ENCODE measurements around the gene BNC1. TPM values are rescaled to one million over a fixed set of nuclear protein-coding genes. Genes with fewer than 3 reads are reported as not detected.

BNC1 gene
- total and polyA plus RNA-seq, 4 donors = 0.07 to 0.17 (median 0.14) TPM; not detected in 1

DNA sequence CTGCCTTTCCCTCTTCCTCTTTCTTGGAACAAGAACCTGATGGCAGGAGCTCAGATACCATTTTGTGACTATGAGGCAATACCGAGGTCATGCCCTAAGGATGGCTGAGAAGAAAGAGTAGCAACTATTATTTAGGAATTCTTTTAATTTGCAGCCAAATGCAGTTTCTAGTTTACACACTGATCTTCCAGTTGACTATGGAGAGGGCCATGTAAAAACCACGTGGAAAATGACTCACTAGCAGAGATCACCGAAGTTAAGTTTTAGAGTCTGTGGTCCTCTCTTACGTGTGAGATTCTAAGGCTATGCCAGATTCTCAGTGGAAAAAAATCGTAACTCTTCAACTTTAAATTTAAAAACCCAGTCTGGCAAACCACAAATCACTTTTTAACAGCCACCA is 7.8 kb downstream of the BNC1 start:
- peaks cover 0 to 8% (median 0%) of the 10 kb centered on the region in 4 donors for H3K27me3 ChIP-seq (ENCODE audit: control insufficient read depth in 4 of 4, insufficient read depth in 4 of 4, low read length in 3 of 4)
- no peak for DNase-seq (ENCODE audit: low spot score)
- TF ChIP-seq, protein P1, sequence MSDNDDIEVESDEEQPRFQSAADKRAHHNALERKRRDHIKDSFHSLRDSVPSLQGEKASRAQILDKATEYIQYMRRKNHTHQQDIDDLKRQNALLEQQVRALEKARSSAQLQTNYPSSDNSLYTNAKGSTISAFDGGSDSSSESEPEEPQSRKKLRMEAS (IDR thresholded peaks at IDR 0.05) = no peak
- no peak for TF ChIP-seq TAF1 (conservative IDR thresholded peaks at IDR 0.05)
- TF ChIP-seq, protein P2, sequence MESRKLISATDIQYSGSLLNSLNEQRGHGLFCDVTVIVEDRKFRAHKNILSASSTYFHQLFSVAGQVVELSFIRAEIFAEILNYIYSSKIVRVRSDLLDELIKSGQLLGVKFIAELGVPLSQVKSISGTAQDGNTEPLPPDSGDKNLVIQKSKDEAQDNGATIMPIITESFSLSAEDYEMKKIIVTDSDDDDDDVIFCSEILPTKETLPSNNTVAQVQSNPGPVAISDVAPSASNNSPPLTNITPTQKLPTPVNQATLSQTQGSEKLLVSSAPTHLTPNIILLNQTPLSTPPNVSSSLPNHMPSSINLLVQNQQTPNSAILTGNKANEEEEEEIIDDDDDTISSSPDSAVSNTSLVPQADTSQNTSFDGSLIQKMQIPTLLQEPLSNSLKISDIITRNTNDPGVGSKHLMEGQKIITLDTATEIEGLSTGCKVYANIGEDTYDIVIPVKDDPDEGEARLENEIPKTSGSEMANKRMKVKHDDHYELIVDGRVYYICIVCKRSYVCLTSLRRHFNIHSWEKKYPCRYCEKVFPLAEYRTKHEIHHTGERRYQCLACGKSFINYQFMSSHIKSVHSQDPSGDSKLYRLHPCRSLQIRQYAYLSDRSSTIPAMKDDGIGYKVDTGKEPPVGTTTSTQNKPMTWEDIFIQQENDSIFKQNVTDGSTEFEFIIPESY (IDR thresholded peaks at IDR 0.05) = no peak
- no peak for TF ChIP-seq YY1 (IDR thresholded peaks at IDR 0.05)
- no peak for TF ChIP-seq GABPA (IDR thresholded peaks at IDR 0.05 in 1 of 2, conservative IDR thresholded peaks at IDR 0.05 in 1 of 2)
- TF ChIP-seq, protein P3, sequence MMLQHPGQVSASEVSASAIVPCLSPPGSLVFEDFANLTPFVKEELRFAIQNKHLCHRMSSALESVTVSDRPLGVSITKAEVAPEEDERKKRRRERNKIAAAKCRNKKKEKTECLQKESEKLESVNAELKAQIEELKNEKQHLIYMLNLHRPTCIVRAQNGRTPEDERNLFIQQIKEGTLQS (IDR thresholded peaks at IDR 0.05) = no peak
- TF ChIP-seq NR2F2 (IDR thresholded peaks at IDR 0.05) = no peak
- TF ChIP-seq RAD21 (IDR thresholded peaks at IDR 0.05) = no peak
- TF ChIP-seq FOXA2 (IDR thresholded peaks at IDR 0.05) = no peak
- TF ChIP-seq FOXA1 (IDR thresholded peaks at IDR 0.05) = no peak
- no peak for TF ChIP-seq RXRA (IDR thresholded peaks at IDR 0.05)
- no peak for TF ChIP-seq HNF4A (conservative IDR thresholded peaks at IDR 0.05)
- no peak for TF ChIP-seq JUND (IDR thresholded peaks at IDR 0.05)
- no peak for TF ChIP-seq SP1 (IDR thresholded peaks at IDR 0.05)
- H3K27ac ChIP-seq (ENCODE audit: low read depth in 1 of 2, low read length in 2 of 2) = no peak overlapping the region
- 81% methylated on average over 5 of the region's 5 CpGs for WGBS
- H3K9me3 ChIP-seq (ENCODE audit: control insufficient read depth in 4 of 4, low read length in 3 of 4) = no peaks in the 10 kb centered on the region
- no peak overlapping the region for H3K9ac ChIP-seq (ENCODE audit: low read depth in 1 of 2, low read length in 2 of 2)
- no peaks in the 10 kb centered on the region for H3K36me3 ChIP-seq (ENCODE audit: control insufficient read depth in 4 of 4, insufficient read depth in 3 of 4, low read depth in 1 of 4, low read length in 3 of 4)
- no peaks in the 10 kb centered on the region for H3K4me1 ChIP-seq (ENCODE audit: control insufficient read depth in 4 of 4, insufficient read depth in 4 of 4, low read length in 3 of 4)
- no peak overlapping the region for H3K4me3 ChIP-seq (ENCODE audit: low read depth in 1 of 3, low read length in 3 of 3)

DNA sequence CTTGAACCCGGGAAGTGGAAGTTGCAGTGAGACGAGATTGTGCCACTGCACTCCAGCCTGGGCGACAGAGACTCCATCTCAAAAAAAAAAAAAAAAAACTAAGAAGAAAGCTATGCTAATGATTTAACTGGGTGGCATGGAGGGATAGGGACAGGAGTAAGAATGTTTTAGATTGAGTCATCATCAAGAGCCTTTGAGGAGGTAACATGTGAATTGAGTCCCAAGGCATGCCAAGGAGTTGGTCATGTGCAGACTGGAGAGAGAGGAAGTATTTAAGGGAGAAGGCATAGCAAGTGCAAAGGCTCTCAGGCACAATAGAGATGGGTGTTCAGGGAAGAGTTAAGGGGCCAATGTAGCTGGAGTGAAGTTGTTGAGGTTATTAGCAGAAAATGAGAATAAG is 9.1 kb downstream of the BNC1 start:
- H3K9me3 ChIP-seq (ENCODE audit: control insufficient read depth in 4 of 4, low read length in 3 of 4) = no peaks in the 10 kb centered on the region
- TF ChIP-seq RXRA (IDR thresholded peaks at IDR 0.05) = no peak
- no peak for TF ChIP-seq FOXA2 (IDR thresholded peaks at IDR 0.05)
- TF ChIP-seq RAD21 (IDR thresholded peaks at IDR 0.05) = no peak
- TF ChIP-seq, protein P4, sequence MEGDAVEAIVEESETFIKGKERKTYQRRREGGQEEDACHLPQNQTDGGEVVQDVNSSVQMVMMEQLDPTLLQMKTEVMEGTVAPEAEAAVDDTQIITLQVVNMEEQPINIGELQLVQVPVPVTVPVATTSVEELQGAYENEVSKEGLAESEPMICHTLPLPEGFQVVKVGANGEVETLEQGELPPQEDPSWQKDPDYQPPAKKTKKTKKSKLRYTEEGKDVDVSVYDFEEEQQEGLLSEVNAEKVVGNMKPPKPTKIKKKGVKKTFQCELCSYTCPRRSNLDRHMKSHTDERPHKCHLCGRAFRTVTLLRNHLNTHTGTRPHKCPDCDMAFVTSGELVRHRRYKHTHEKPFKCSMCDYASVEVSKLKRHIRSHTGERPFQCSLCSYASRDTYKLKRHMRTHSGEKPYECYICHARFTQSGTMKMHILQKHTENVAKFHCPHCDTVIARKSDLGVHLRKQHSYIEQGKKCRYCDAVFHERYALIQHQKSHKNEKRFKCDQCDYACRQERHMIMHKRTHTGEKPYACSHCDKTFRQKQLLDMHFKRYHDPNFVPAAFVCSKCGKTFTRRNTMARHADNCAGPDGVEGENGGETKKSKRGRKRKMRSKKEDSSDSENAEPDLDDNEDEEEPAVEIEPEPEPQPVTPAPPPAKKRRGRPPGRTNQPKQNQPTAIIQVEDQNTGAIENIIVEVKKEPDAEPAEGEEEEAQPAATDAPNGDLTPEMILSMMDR (IDR thresholded peaks at IDR 0.05; ENCODE audit: low read depth, low read length, missing input control) = no peak
- TF ChIP-seq, protein P2 (IDR thresholded peaks at IDR 0.05) = no peak
- no peak for TF ChIP-seq GABPA (IDR thresholded peaks at IDR 0.05 in 1 of 2, conservative IDR thresholded peaks at IDR 0.05 in 1 of 2)
- TF ChIP-seq, protein P3 (IDR thresholded peaks at IDR 0.05) = no peak
- TF ChIP-seq HNF4A (conservative IDR thresholded peaks at IDR 0.05) = no peak
- TF ChIP-seq FOXA1 (IDR thresholded peaks at IDR 0.05) = no peak
- no peak for TF ChIP-seq JUND (IDR thresholded peaks at IDR 0.05)
- TF ChIP-seq HNF4G (IDR thresholded peaks at IDR 0.05) = no peak
- TF ChIP-seq EGR1 (IDR thresholded peaks at IDR 0.05; ENCODE audit: low read depth in 2 of 2) = no peak
- TF ChIP-seq, protein P1 (IDR thresholded peaks at IDR 0.05) = no peak
- TF ChIP-seq TAF1 (conservative IDR thresholded peaks at IDR 0.05) = no peak
- TF ChIP-seq, protein P5, sequence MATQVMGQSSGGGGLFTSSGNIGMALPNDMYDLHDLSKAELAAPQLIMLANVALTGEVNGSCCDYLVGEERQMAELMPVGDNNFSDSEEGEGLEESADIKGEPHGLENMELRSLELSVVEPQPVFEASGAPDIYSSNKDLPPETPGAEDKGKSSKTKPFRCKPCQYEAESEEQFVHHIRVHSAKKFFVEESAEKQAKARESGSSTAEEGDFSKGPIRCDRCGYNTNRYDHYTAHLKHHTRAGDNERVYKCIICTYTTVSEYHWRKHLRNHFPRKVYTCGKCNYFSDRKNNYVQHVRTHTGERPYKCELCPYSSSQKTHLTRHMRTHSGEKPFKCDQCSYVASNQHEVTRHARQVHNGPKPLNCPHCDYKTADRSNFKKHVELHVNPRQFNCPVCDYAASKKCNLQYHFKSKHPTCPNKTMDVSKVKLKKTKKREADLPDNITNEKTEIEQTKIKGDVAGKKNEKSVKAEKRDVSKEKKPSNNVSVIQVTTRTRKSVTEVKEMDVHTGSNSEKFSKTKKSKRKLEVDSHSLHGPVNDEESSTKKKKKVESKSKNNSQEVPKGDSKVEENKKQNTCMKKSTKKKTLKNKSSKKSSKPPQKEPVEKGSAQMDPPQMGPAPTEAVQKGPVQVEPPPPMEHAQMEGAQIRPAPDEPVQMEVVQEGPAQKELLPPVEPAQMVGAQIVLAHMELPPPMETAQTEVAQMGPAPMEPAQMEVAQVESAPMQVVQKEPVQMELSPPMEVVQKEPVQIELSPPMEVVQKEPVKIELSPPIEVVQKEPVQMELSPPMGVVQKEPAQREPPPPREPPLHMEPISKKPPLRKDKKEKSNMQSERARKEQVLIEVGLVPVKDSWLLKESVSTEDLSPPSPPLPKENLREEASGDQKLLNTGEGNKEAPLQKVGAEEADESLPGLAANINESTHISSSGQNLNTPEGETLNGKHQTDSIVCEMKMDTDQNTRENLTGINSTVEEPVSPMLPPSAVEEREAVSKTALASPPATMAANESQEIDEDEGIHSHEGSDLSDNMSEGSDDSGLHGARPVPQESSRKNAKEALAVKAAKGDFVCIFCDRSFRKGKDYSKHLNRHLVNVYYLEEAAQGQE (IDR thresholded peaks at IDR 0.05) = no peak
- 91% methylated on average over 3 of the region's 3 CpGs for WGBS
- H3K36me3 ChIP-seq (ENCODE audit: control insufficient read depth in 4 of 4, insufficient read depth in 3 of 4, low read depth in 1 of 4, low read length in 3 of 4) = no peaks in the 10 kb centered on the region
- H3K27me3 ChIP-seq (ENCODE audit: control insufficient read depth in 4 of 4, insufficient read depth in 4 of 4, low read length in 3 of 4) = peaks cover 0 to 8% (median 0%) of the 10 kb centered on the region in 4 donors
- H3K4me1 ChIP-seq (ENCODE audit: control insufficient read depth in 4 of 4, insufficient read depth in 4 of 4, low read length in 3 of 4) = no peaks in the 10 kb centered on the region
- no peak overlapping the region for H3K4me3 ChIP-seq (ENCODE audit: low read depth in 1 of 3, low read length in 3 of 3)
- no peak overlapping the region for H3K9ac ChIP-seq (ENCODE audit: low read depth in 1 of 2, low read length in 2 of 2)
- H3K27ac ChIP-seq (ENCODE audit: low read depth in 1 of 2, low read length in 2 of 2) = no peak overlapping the region
- DNase-seq (ENCODE audit: low spot score) = no peak
